Stimulated activated CD8-positive, alpha-beta memory T cell treated with anti-CD3 and anti-CD28 coated beads, Interleukin-12 subunit alpha, Interleukin-12 subunit beta, amount 100 ng/mL, for 4 hours (primary cell): ENCODE data around the gene P3H1.
"Not testable (repeated sequence)": the region's sequence is repeated elsewhere in the genome, so short reads cannot be mapped to it uniquely, and the experiment has no call there.

Source experiments
- DNase-seq: peaks from one replicate; pipeline ENCODE4 v3.0.0-alpha.2; 2020; ENCODE audit warnings: low read depth

P3H1 gene

DNA sequence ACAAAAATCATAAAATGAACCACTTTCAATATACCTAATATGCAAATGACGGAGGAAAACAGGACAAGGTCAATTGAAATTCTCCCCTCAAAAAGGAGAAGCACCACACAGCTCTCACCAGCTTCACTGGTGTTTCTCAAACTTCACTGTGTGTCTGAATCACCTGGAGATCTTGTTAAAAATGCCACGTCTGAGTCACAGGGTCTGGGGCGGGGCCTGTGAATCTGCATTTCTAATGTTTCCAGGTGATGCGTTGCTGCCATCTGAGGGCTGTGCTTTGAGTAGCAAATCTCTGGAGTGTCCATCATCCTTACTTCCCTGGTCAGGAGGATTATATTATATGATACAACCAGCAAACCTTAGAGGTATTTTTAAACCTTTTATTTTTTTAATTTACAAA lies 35.8 kb downstream of the P3H1 start:
- peak; percentile 18 for DNase-seq

DNA sequence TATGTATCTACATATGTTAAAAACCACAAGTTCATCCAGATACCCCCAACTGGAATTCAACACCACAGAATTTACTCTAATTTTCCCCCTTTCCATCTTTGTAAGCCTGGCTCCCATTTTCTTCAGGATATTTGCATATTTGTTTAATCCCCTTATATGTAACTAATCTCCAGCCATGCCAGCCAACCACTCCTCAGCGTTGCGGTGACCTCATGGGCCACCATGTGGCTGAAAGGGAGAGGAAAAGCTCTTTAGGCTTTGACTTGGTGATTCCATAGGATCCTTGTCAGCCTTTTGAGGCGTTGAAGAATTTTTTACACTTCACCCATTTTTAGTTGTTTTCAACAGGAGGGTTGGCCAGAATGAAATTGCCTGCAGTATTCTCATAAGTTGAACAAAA lies 36.8 kb downstream of the P3H1 start:
- DNase-seq, result no peak

DNA sequence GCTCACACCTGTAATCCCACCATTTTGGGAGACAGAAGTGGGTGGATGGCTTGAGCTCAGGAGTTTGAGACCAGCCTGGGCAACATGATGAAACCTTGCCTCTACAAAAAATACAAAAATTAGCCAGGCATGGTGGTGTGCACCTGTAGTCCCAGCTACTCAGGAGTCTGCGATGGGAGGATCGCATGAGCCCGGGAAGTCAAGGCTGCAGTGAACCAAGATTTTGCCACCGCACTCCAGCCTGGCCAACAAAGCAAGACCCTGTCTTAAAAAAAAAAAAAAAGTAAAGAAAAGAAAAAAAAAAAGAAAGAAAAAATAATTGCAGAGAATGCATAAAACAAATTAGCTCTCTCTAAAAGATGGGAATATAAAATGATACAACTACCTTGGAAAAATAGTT lies 41.0 kb downstream of the P3H1 start:
- not testable (repeated sequence) for DNase-seq

DNA sequence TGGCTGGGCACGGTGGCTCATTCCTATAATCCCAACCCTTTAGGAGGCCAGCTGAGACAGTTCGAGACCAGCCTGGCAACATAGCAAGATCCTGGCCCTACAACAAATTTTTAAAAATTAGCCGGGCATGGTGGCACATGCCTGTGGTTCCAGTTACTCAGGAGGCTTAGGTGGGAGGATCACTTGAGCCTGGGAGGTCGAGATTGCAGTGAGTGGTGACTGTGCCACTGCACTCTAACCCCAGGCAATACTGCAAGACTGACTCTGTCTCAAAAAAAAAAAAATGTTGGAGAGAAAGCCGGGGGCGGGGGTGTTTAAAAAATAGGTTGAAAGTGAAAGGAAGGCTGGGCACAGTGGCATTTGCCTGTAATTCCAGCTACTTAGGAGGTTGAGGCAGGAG lies 43.3 kb downstream of the P3H1 start:
- no peak for DNase-seq

DNA sequence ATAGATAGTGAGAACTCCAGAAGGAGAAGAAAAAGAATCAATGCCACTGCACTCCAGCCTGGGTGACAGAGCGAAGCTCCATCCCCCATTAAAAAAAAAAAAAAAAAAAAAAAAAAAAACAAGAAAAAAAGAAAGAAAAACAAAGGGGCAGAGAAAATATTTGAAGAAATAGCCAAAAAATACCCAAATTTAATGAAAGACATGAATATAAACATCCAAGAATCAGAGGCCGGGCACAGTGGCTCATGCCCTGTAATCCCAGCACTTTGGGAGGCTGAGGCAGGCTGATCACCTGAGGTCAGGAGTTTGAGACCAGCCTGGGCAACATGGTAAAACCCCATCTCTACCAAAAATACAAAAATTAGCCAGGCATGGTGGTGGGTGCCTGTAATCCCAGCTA lies 44.4 kb downstream of the P3H1 start:
- not testable (repeated sequence) for DNase-seq

DNA sequence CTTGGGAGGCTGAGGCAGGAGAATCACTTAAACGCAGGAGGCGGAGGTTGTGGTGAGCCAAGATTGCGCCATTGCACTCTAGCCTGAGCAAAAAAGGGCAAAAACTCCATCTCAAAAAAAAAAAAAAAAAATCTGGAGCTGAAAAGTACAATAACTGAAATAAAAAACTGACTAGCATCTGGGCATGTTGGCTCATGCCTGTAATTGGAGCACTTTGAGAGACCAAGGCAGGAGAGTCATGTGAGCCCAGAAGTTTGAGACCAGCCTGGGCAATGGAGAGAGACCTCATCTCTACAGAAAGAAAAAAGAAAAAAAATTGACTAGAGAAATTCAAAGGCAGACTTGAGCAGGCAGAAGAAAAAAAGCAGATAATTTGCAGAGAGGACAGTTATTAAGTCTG lies 44.9 kb downstream of the P3H1 start:
- no peak for DNase-seq

DNA sequence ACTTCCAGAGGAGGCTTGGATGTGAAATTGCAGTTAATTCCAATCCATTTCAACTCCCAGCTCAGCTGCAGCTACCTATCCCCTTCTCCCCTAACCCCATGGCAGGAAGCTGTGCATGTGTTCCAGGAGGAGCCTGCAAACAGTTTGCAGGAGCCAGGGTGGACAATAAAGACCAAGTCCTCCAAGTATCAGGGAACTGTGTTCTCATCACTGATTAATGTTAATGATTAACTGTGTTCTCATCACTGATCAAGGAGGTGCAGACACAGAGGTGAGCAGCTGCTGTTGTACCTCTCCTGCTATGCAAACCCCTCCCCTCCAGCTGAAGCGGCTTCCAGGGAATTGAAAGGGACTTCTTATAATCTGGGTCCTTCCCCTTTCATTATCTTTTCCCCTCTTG lies 46.0 kb downstream of the P3H1 start:
- DNase-seq, result no peak

DNA sequence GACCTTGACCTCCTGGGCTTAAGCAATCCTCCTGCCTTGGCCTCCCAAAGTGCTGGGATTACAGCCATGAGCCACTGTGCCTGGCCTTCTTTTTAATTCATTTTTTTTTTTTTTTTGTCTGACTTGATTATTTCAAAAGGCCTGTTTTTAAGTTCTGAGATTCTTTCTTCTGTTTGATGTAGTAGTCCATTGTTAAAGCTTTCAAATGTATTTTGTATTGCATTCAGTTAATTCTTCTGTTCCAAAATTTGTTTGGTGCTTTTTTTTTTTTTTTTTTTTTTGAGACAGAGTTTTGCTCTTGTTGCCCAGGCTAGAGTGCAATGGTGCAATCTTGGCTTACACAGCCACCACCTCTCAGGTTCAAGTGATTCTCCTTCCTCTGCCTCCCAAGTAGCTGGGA lies 52.4 kb downstream of the P3H1 start:
- DNase-seq, result not testable (repeated sequence)

DNA sequence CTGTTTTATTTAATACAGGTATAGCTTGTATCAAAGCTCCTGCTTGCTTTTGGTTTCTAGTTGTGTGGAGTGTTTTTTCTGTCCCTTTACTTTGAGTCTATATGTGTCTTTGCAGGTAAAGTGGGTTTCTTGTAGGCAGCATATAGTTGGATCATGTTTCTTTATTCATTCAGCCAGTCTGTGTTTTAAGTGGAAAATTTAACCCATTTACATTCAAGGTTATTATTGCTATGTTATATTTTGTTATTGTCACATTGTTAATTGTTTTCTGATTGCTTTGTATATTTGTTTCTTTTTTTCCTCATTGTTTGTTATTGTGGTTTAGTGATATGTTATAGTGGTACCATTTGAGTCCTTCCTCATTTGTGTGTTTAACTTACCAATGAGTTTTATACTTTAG lies 53.5 kb downstream of the P3H1 start:
- no peak for DNase-seq

DNA sequence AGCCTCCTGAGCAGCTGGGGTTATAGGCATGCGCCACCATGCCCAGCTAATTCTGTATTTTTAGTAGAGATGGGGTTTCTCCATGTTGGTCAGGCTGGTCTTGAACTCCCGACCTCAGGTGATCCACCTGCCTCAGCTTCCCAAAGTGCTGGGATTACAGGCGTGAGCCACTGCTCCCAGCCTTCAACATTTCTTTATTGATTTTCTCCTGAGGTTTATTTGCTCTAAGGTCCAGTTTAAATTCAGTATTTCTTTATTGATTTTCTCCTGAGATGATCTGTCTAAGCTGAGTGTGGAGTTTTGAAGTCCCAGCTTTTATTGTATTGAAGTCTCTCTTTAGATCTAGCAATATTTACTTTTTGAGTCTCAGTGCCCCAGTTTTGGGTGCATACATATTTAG lies 54.0 kb downstream of the P3H1 start:
- not testable (repeated sequence) for DNase-seq

DNA sequence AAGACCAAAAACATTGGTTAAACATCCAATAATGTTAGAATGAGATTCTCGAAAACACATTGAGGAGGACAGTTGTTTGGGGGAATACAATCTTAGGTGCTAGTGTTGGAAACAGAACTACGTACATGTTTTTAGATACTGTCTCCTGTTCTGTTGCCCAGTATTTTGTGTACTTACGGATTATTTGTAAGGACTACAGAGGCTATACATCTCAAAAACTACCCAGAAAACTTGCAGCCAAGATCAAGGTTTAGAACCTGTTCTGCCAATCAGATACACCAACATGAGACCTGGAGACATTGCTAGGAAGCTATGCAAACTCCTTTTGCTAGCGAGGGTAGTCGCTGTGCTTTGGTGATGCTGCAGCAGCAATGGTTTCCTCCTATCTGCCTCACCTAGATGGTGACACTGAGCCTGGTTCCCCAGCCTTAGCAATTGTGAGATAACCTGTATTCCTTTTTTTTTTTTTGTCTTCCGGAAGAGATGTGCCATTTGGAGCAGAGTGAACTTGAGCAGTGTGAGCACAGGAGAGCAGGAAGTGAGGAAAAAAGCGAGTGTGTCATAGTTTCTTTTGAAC lies 62.9 kb downstream of the P3H1 start:
- no peak for DNase-seq

DNA sequence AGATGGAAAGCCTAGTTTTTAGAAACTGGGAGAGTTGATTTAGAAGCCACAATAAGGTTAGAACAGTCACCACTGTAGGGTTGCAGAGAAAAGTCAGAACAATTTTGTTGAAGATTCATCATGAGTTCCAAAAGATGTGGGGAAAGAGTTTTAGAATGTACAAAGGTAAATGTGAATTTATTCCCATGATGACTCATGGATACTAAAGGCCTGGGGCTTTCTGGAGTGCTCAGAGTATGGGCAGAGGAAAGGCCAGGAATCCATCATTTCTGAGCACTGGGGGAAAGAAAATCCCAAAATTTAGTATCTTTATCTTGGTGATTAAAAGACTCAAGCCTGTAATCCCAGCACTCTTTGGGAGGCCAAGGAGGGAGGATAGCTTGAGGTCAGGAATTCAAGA lies 66.8 kb downstream of the P3H1 start:
- DNase-seq, result no peak

DNA sequence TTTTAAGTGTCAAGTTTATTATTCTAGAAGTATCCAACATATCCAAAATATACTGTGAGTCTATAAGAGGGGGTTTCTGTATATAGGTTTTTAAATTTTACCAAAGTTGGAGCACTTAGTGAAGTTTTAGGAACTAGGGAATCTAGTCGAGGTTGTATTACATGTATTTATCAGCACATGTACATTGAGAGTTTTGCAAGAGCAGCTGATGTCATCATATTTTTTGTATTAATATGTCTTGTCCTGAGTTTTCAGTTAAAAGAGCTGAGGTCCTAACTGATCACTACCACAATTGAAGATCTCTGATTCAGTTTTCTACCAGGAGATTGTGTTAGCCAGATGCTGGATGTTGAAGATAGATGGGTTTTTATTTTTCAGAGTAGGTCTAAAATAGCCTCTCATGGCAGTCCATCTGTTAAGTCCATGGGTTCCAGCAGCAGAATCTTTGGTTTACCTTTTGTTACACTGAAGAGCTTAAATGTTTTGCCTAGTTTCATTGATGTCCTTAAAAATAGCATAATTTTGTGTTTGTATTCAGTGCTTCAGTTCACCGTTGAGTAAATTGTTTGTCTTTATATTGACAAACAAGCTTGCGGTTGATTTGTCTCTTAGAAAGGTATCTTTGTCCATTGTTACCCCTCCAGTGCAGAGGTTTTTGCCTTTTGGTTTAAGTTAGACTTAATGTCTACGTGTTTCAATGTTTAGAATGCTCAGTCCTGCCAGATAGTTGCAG lies 68.6 kb downstream of the P3H1 start:
- DNase-seq, result no peak
